Erythroblast (primary cell): ENCODE data around the gene CENPX.

ENCODE experiments used
- GATA1 ChIP-seq: IDR thresholded peaks from 2 replicates; pipeline ENCODE4 v1.6.1; 2011; ENCODE audit warnings: low read depth, mild to moderate bottlenecking, control low read depth, low read length, moderate library complexity
- POLR2A ChIP-seq: IDR thresholded peaks from 2 replicates; pipeline ENCODE4 v1.6.1; 2011; ENCODE audit warnings: mild to moderate bottlenecking, low read length

DNA sequence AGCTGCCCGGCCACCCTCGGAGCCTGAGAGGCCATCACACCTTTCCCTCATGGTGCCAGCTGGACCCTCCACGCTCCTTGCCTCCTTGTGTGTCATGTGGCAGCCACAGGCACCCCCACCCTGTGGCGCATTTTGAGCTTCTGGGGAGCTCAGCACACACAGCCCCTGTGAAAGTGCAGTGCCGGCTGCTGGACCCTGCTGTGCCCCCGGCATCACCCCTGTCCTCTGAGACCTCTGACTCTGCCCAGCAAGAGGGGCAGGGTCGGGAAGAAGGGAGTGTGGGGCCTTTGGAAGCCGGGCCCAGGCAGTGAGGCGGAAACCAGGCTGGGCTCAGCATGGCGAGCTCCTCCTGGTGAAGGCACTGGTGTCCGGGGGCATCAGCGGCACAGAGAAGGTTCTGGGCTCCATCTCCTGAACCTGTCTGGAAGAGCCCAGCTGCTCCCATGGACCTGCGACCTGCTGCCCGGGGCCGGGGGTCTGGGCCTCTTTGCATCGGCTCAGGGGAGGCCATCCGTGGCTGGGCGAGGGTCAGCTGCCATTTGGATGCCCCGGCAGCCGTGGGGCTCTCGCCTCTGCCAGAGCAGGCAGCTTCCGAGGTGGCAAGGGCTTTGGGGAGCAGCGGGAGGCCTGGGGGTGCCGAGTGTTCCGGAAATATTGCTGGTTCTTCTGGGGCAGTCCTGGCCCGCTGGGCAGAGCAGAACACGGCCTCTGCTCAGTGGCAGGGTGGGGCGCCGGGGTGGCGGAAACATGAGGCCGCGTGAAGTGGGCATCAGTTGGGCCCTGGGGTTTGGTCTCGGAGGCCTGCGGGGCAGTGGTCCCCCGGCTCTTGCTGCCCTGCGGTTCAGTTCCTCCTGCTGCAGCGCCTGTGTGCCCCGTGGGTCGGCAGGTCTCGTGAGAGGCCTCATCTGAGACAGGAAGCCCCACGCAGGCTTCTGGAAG lies 17.9 kb downstream of the CENPX start:
- no peak for TF ChIP-seq POLR2A
- TF ChIP-seq GATA1, result no peak
